ENCODE results near the gene SHC2.

DNA sequence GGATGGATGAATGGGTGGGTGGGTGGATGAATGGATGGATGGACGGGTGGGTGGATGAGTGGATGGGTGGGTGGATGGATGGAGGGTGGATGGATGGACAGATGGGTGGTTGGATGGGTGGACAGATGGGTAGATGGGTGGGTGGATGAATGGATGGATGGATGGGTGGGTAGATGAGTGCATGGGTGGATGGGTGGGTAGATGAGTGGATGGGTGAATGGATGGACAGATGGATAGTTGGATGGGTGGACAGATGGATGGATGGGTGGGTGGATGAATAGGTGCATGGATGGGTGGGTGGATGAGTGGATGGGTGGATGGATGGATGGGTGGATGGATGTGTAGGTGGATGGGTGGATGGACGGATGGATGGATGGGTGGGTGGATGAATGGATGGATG, 17.8 kb downstream of the SHC2 start:
- no peak for TF ChIP-seq POLR2AphosphoS5 (IDR thresholded peaks at IDR 0.05; ENCODE audit: low read depth, low read length)
- no peak for TF ChIP-seq POLR2A (IDR thresholded peaks at IDR 0.05; ENCODE audit: low read depth, low read length)
- TF ChIP-seq TAF1 (IDR thresholded peaks at IDR 0.05; ENCODE audit: borderline replicate concordance, low read depth, low read length) = no peak

All from GM12892 (cell line).